Measurements from ENCODE around the gene MALL.
A peak's percentile ranks its signal among the peaks of the same experiment; 100 is the strongest.
"Not testable (repeated sequence)": the region's sequence is repeated elsewhere in the genome, so short reads cannot be mapped to it uniquely, and the experiment has no call there.

Gene MALL

DNA sequence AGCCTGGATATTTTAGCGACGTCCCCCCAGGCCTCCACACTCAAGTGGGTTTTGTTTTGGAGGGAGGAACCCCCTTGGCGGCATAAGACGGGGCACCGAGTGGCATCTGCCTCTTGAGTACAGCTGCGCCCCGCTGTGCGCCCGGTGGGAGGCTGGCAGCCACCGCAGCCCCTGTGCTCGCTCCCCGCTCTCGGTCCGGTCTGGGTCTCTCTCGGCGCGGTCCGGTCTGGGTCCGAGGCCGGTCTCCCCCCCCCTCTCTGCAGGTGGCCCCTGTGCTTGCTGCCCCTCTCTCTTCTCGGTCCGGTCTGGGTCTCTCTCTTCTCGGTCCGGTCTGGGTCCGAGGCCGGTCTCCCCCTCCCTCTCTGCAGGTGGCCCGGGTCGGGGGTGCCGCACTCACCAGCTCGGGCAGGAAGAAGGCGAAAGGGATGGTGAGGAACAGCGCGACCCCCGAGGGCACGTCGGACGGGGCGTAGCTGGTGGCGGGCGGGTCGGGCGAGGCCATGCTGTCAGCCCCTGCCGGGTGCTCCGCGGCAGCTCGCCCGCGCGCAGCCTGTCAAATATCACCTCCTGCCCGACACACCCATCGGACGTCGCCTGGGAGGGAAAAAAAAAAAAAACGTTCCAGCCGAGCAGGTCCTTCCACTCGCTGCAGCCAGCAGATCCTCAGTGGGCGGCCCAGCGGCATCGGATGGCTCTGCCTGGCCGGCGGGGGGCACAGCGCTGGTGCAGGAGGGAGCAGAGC, at the start of gene MALL:
Gene MALL (minus strand): TSS at position 532 of the 742 bp plus-strand sequence. CDS start 30 bp downstream, at position 502.
- DNase-seq (ENCODE audit: low read depth) = no peak

DNA sequence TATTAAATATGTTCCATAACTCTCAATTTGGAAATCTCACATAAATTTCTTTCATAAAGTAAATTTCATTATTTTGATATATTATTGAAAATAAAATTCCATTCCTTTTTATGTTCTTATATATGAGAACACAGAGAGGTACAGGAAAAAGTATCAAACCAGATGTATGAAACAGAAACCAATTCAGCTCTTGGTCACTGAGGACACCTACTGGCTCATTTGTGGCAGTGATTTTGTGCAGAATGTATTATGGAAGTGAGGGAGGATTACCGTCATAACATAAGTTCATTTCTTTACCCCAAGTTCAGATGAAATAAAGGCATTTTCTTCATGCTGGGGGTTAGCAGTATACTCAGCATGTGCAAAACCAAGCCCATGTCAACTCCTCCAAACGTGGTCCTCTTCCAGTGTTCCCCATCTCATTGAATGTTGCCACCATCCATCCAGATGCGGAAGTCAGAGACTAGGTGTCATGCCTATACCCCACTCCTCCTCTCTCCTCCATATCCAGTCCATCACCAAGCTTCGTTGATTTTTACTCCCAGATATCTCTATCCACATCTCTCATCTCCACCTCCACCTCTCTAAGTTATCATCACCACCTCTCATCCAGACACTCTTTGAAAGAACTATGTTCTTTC, 41.7 kb upstream of the MALL start:
- peak; percentile 69 for DNase-seq (ENCODE audit: low read depth)

DNA sequence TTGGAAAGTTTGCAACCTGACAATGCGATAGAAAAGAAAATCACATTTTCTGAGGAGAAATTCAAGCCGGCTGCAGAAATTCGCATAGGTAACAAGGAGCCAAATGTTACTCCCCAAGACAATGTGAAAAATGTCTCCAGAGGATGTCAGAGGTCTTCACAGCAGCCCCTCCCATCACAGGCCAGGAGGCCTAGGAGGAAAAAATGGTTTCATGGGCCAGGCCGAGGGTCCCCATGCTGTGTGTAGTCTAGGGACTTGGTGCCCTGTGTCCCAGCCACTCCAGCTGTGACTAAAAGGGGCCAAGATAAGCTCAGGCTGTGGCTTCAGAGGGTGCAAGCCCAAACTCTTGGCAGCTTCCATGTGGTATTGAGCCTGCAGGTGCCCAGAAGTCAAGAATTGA, 39.2 kb upstream of the MALL start:
- not testable (repeated sequence) for DNase-seq (ENCODE audit: low read depth)

DNA sequence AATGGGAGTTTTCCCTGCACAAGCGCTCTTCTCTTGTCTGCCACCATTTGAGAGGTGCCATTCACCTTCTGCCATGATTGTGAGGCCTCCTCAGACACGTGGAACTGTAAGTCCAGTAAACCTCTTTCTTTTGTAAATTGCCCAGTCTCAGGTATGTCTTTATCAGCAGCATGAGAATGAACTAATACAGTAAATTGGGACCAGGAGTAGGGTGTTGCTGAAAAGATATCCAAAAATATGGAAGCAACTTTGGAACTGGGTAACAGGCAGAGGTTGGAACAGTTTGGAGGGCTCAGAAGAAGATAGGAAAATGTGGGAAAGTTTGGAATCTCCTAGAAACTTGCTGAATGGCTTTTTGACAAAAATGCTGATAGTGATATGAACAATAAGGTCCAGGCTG, 38.6 kb upstream of the MALL start:
- not testable (repeated sequence) for DNase-seq (ENCODE audit: low read depth)

DNA sequence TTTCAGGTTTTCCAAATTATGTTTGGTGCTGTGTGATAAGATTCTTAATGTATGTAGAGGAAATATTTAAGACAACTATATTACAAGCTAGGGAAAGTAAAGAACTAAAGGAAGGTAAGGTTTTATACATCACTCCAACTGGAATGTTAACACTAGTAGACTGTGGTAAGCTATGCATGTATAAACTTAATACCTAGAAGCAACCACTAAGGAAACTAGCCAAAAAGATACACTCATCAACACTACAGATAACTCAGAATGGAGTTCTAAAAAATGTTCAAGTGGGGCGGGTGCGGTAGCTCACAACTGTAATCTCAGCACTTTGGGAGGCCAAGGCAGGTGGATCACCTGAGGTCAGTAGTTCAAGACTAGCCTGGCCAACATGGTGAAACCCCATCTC, 37.8 kb upstream of the MALL start:
- DNase-seq (ENCODE audit: low read depth) = no peak

DNA sequence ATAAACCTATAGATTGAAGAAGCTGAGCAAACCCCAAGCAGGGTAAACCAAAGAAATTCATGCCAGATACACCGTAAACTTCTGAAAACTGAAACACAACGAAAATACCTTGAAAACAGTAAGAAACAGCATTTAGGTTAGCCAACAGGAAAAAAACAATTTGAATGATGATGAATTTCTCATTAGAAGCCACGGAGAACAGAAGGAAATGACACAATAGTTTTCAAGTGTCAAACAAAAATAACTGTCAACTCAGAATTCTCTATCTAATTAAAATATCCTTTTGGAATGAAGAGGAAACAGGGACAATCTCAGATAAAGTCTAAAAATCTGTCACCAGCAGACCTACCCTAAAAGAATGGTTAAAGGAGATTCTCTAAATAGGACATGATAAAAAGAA, 37.3 kb upstream of the MALL start:
- DNase-seq (ENCODE audit: low read depth) = no peak

DNA sequence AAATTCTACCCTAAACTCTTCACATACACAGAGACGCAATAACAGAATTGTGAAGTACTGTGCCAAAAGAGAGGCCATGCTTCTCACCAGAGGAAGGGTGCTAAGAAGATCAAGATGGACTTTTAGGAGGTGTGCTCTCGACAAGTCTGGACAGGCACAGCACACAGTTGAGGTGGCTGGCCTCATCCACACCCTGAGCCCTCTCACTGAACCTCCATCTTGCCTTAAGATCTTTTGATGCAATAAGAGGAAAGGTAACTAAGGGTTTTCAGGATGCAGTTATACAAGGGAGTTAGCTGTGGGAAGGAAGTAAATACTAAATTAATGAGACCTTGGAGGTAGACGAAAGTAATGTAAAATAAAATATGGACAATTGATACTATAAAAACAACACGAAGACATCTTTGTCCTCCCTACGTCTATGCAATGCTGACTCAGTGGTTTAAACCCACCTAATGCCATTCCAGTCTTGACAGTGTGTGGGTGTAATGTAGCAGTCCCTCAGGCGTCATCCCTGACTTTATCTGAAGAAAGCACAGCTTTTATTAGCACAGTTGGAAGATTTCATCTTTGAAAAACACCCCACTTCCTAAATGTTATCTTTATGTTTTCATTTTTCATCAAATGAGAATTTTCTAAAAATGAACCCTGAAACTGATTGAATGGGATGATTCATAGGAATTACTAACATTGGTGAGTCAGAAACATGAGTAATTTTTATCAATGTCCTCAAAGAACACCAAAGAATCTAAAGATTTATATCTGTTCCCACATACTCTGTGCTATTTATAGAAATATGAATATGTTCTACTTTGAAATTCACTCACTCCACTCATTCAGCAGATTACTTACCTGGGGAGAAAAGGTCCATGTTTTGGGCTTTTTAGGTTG, 34.0 kb upstream of the MALL start:
- DNase-seq (ENCODE audit: low read depth) = peak; percentile 74

DNA sequence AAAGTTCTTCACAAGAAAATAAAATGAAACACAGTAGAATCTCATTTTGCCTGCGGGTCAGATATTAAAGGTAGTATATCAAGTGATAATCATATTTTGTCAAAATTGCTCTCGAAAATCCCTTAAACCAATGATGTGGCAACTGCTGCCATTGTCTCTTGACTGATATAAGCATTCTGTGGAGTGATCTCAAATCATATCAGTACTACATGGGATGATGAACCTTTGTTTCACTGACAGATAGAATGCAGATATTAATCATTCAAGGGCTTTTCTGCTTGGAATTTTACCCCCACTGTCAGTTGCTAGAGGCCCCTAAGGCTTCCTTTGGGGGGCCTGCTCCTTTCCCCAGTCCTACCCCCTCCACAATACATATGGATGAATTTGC, 31.3 kb upstream of the MALL start:
- DNase-seq (ENCODE audit: low read depth) = no peak

DNA sequence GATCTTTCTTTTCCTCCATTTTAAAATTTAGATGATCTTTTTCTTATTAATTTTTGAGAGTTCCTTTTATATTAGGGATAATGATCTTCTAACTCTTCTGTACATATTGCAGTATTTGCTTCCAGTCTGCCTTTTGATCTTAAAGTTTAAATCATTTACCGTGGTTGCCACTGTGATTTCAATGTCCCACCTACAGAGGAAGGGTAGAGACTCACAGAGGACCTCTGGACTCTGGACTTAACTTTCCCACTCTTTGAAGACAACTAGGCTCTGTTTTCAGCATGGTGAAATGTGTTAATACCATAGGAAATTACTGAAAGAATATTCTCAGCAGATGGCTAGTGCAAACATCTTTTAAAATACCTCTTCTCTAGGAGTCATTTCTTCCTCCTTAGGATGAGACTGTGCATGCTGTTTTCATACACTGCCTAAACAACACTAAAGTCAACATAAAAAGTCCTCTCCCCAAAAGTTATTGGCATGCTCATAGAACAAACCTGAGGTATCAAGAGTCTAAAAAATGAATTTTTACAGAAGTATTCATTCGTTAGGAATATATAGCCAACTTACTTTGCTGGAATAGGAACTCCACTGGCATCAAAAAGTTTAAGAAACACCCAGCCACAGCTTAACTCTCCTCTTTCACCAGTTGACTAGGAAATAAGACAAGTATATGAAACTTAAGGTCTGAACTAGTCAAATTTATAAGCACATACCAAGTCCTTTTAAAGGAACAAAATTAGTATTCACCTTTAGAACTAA, 30.7 kb upstream of the MALL start:
- no peak for DNase-seq (ENCODE audit: low read depth)

DNA sequence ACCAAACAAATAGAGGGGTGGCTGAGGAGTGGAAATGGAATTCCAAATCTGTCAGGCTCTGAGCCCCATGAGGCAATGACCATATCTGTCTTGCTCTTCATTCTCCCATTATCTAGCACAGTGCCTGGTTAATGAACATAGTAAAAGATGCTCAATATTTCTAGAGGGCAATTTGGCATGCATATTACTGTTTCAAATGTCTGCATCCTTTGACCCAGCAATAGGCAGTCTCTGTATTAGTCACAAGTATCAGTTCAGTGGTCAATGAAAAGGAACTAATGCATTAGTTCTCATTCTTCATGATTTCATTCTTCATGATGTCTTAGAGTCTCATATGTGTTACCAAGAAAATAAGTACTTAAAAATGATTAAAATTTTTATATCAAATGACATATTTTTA, 28.4 kb upstream of the MALL start:
- no peak for DNase-seq (ENCODE audit: low read depth)

DNA sequence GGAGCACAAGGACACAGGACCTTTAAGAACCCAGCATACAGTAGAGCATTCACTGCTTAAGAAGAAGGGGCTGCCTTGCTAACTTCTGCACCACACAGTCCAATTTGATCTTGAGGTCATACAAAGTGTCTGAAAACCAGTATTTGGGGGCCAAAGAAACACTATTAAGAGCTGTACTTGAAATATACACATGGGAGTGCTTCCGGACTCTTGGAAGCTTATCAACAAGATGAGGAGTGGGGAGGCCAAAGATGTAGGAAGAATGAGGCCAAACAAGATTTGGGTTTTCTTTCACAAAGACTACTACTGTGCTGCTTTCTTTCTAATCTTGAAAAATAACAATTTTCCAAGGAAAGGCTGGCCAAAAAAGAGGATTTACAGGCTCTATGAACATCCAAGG, 24.8 kb upstream of the MALL start:
- no peak for DNase-seq (ENCODE audit: low read depth)

DNA sequence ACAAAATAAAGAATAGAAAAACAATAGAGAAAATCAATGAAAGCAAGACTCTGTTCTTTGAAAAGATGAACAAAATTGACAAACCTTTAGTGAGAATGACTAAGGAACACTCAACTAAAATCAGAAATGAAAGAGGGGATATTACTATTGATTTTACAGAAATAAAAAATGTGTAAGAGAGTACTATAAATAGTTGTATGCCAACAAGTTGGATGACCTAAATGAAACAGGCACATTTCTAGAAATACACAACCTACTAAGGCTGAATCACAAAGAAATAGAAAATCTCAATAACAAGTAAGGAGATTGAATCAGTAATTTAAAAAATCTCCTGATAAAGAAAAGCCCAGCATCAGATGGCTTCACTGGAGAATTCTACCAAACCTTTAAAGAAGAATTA, 18.4 kb upstream of the MALL start:
- no peak for DNase-seq (ENCODE audit: low read depth)

DNA sequence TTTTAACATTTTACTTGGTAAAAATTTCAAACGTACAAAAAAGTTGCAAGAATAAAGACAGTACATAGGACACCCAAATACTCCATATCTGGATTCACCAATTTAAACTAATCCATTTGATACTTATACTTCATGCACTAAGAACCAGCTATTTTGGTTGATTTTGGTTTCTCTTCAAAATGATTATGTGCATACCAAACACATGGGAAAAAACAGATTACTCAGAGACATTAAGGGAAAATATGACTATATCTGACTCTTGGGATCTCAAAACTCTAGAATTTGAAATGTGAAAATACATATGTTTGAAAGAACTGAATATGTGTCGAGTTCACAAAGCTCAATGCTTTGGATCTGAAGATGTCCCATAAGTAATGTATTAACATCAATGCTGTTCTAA, 15.5 kb upstream of the MALL start:
- peak; percentile 55 for DNase-seq (ENCODE audit: low read depth)

DNA sequence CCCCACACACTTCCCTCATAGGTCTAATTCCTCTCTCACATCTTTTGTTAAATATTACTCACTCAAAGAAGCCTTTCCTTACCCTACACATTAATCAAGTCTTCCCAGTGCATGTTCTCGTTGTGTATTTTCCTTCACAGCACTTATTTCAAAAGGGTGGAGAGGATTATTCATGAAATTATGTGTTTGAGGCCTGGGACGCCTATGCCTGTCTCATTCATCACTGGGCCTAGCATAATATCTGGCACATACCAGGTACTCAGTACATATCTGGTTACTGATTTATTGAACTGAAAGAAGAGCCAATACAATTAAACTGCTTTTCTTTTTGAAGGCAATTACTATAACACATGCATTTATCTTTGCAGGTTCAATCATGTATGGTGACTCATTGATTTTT, 15.1 kb upstream of the MALL start:
- DNase-seq (ENCODE audit: low read depth) = no peak

DNA sequence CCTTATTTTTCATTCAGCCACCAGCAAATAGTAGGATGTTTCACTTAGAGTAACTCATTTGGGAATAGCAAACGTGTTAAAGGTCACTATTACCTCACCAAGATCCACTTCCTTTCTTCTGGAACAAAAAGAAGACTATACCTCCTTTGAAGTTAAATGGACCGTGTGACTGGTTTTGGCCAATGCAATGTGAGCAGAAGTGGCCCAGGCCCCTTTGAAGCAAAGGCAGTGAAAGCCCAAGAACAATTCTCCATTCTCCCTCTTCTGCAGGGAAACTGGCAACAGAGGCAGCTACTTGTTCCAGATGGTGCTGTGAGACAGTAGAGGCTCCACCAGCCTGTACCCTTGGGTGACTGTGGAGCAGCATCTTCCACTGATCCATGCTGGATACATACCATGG, 11.3 kb upstream of the MALL start:
- no peak for DNase-seq (ENCODE audit: low read depth)

DNA sequence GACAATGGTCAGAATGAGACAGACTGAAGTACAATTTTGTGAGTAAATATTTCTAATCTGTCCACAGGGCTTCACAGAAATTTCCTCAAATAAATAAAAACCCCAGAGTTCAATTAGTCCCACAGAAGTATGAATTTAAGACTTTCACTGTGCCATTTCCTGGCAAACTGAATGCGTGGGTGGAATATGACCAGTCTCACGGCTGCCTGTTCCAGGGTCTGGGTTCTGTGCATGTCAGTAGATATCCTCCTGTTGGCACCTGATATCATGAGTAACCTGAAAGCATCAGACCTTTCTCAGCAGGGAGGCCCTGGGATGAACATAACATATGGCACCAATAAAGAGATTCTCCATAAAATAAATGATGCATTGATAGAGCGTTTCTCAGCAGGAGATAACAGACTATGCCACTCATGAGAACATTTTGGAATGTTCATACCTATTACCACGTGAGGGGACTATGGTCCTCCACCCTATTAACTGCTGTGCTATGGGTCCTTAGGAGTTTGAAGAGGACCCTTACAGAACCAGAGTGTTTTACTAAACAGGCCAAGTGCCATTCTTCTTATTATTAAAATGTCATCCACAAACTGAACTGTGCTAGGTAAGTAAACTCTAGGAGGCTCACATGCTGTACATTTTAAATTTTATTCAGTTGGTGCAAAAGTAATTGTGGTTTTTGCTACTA, 10.6 kb upstream of the MALL start:
- no peak for DNase-seq (ENCODE audit: low read depth)

DNA sequence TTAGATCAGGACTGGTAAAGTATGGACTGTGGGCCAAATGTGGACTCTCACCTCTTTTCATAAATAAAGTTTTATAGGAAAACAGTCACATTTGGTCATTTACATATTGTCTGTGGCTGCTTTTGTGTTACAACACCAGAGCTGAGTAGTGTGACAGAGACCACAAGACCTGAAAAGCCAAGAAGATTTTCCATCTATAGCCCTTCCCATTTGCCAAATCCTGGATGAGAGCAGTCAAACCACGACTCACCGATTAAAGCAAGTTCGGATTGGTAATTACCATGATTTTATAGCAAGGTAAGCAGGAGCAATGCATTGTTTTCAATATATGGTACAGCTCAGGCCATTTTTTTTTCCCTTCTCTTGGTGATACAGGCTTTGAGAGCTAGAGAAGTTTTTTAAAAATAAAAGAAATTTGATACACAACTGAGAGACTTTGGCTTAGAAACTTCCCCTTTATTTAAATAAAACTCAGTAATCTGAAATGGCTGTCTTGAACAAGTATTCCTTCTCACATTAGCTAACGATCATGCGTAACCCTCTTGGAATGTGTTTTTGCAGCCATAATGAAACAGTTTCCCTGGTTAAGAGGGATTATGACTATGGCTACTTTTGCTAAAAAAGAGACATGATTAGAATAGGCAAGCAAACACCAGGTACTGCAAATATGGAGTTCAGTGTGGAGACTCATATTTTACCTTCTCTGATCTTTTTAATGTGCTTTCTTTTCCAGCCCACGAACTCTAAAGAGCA, 9.5 kb upstream of the MALL start:
- DNase-seq (ENCODE audit: low read depth) = peak; percentile 25

DNA sequence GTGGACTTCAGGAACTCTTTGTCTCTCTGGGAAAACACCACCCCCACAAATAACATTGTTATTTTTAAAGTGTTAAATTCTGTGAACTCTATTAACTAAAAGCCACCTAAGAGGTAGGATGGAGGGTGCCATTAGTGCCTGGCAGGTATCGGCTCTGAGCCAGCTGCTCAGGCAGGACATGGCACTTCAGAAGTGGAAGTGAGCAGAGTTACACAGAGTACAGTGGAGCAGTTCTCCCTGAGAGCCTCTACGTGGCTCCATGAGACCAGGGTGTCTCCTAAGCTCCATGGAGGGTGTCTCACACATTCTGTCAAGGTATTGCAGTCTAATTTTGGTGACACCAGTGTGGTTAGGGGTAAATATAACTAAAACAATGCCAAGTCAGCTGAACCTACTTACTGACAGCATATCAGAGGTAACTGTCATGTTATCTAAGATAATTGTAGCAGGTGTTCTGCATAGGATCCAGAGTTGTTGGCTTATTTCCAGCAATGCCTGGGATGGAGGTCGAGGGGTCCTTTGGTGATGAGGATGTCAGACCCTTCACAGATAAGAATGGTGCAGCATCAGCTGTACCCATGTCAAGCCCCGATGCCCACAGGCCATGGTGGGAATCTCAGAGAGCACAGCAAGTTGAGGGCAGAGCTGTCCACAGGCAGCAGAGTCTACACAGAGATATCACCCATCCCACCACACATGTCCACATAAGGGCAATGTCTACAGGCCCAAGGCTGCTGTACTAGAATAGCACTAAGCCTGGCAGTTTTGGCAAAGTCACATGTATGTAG, 8.6 kb upstream of the MALL start:
- no peak for DNase-seq (ENCODE audit: low read depth)

DNA sequence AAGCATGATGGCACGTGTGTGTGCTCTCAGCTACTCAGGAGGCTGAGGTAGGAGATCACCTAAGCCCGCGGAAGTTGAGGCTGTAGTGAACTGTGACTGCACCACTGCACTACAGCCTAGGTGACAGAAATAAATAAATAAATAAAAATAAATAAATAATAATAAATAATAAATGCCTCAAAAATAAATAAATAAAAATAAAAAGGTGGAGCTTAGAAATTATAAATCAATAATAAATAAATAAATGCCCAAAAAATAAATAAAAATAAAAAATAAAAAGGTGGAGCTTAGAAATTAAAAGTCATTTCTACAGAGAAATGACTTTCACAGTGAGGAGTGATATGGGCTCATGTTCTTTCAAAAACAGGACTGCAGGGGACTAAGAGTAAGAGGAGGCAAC, 6.0 kb upstream of the MALL start:
- no peak for DNase-seq (ENCODE audit: low read depth)

DNA sequence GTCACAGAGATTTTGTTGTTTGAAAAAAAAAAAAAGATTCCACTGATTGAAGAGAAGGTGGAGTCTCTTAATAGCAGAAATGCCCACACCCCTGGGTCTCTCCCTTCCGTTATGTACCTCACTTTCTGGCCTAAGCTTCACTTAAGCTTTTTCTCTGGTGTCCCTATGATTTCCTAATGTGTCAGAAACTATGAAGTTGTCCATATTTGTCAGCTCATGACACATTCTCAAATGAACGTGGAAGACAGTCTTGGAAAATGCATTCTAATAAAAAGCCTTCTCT, 5.4 kb upstream of the MALL start:
- no peak for DNase-seq (ENCODE audit: low read depth)
